Kasumi-1 (cell line): ENCODE measurements around the gene IGFBP1.
A peak's percentile ranks its signal among the peaks of the same experiment; 100 is the strongest.

ENCODE experiments used
- DNase-seq, 2 experiments: peaks; one replicate each; lab custom pipeline; 2025; lab: John Stamatoyannopoulos, UW

Gene IGFBP1

DNA sequence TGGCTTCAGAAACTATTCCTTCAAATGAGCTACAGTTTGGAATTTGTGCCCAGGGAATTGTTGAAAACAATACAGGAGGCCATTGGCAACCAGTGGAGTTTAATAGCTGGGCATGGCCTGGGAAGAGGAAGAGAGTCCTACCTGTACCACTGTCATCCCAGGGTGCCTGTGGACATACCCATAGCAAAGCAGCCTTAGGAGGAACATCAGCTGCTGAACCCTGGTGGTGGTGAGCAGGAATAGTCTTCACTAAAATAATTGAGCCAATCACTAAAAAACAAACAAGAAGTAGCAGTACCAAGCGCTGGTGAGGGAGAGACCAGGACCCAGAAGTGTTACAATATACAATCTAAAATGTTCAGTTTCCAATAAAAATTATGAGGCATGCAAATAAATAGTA is 14.5 kb downstream of the IGFBP1 start:
- no peak for DNase-seq

DNA sequence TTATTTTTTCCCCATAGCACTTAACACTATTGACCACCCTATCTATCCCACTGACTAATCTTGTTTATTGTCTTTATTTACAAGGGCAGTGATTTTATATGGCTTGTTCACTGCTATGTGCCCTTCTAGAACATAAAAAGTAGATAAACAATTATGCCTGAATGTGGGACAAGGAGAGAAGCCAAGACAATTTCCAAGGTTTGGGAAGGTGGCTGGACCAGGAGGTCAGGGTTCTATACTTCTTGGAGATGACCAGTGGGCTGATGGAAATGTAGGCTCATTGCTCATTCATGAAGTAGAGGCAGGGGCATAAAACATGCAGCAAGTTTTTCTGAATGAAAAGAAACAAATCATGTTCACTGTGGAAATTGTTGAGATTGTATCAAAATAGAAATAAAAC is 21.3 kb downstream of the IGFBP1 start:
- no peak for DNase-seq

DNA sequence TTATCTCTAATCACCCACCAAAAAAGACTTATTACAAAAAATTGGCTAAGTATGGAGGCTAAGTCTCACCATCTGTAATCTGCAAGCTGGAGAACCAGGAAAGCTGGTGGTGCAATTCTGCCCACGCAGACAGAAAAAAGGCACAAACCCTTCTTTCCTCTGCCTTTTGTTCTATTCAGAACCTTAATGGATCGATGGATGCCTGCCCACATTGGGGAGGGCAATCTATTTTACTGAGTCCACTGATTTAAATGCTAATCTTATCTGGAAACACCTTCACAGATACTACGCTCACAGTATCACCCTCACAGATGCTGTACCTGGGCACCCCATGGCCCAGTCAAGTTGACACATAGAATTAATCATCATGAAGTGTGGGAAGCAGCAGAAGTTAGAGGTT is 22.6 kb downstream of the IGFBP1 start:
- no peak for DNase-seq

DNA sequence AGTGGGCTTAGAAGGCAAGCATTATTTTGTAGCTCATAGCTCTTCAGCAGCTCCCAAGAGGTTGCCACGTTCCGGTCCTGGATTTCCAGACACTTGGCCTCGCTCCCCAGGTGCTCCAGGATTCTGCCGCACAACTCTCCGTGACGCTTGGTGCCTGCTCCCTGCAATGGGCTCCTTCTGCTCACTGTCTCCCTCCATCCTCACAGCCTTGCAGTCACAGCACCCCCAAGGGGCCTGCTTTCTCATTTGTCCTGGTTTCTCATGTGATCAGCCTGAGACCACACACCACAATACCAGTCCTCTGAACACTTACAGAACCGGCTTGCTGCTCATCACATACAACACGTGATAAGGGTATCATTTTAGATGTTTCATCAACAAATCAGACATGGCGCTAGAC is 23.0 kb downstream of the IGFBP1 start:
- DNase-seq = no peak

DNA sequence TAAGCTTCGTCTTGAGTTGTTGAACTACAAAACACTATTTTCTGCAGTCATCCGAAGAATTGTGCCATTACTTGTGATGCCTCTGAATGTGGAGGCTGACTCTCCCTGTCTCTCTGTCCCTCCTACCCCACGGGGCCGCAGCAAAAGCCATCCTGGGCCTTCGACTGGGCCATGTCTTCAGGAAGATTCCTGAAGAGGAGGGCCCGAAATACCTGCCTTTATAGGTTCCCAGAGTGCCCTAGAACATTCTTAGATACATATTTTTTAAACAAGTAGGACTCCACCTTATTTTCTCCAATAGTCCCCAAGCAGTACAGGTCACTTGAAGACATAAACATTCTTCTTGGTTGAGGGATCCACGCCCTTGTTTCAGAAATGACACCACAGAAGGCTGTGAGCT is 24.7 kb downstream of the IGFBP1 start:
- no peak for DNase-seq

DNA sequence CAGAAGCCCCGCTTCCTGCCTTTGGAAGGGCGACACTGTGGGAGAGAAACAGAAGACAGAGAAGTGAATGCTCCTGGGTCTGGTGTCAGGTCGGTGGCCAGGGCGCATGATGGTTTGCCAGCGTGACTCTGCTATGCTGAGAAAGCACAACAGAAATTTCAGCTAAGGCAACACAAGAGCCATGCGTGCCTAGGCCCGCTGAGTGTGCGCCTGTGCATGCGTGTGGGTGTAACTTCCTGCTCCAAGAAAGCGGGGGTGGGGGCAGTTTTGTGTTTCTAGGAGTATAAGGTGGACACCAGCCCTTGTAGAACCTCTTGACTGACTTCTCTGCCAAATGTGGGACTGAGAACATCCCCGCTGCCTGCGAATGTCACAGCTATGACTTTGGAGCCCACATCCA is 26.6 kb downstream of the IGFBP1 start:
- no peak for DNase-seq

DNA sequence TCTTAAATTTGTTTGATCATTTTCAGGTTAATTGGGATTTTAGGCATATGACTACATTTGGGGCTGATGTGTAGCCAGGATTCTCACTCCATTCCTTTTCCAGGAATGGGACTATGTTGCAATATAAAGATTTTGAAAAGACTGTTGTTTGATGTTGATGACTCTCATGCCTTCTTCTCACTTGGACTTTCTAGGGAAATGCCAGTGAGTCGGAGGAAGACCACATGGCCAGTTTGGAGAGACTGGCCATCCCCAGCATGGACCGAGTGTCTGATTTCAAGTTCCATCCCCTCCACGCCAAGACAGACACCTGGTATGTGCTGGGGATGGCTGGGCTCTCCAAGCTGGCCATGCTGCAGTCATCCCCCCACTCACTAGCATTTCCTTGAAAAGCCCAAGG is 27.3 kb downstream of the IGFBP1 start:
- DNase-seq = no peak

DNA sequence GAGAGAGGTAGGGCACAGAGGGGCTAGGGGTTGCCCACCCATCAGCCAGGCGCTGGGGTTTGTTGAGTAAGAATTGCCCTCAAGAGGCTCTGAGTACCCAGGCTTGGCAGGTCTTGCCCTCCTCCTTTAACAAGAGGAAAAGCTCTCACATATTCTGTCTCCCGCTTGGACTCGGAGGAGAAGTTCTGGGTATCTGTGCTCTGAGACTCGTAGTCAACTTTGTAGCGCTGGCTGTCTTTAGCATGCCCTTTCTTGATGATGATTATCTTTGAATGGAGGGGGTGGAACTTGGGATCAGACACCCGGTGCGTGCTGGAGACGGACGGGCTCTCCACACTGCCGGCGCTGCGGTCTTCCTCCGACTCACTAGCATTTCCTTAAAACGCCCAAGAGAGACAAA is 28.8 kb downstream of the IGFBP1 start:
- no peak for DNase-seq

DNA sequence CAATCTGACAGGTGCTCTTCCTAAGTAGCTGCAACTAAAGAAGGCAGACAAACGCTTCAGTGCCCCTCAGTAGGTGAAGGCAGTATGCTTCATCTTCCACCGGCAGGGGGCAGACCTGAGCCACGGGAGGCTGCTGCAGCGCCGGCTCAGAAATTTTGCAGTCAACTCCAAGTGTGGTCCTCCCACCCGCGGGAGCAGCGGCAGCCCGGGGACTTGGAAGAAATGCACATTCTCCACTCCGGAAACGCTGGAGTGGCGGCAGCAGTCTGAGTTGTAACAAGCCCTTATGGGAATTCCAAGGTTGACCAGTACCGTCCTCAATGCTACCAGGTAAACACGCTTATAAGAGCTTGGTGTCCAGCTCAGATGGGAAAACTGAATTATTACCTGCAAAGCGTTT is 29.4 kb downstream of the IGFBP1 start:
- DNase-seq = peak; percentile 81 to 83

DNA sequence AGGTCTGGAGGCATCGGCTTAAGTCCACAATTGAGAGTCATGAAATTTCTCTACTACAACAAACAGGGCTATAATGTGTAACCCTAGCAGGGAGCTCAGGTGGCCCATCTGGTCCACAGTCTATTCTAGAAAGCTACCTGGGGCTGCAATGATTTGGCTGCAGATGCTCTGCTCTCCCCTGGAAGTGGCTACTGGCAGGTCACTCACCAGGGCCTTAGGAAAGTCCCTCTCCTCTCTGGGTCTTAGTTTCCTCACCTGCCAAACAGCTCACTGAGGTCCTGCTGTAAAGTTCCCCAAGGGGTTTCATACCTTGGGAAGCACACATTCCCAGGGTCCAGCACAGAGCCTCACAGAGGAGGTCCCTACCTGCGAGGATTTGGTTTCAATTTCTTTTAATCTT is 30.3 kb downstream of the IGFBP1 start:
- DNase-seq = no peak

DNA sequence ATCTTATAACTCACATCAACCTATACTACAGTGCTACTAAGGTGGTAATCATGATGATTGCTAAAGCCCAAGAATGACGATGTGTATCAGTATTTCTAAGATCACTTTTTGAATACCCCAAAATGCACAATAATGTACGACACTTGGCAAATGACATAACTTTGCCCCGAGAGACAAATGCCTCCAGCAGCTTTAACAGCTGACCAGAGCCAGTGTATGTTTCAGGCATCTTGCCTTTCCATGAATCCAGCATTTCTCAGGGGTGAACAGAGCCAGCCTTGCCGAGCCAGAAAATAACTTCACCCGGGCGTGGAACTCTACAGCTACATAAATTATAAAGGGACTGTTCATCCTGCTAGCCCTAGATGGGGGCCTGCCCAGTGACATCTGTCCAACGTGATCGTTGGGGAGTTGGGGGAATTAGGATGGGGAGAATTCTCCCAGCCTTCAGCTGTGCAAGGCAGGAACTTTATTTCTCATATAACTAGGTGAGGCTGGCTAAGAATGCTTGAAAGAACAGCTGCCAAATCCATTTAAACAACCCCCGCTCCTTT is 31.0 kb downstream of the IGFBP1 start:
- no peak for DNase-seq

DNA sequence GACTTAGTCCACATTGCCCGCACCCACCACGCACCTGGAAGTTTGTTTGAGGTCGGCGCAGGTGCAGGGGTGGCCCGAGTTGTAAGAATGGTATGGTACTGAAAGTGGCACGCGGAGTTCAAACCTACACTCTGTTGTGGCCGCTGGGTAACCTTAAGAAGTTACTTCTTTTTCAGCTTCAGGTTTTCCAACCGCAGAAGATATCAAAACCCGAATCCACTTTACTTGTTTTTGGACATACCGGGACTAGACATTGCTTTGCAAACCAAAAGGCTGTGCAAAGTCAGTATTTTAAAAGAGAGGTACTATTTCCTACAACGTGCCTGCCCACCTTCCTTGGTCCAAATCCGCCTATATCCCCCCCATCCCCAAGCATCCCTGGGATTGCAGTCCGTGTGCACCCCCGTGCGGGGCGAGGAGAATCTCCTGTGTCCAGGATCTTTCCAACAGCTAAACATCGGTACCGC is 31.7 kb downstream of the IGFBP1 start:
- no peak for DNase-seq

DNA sequence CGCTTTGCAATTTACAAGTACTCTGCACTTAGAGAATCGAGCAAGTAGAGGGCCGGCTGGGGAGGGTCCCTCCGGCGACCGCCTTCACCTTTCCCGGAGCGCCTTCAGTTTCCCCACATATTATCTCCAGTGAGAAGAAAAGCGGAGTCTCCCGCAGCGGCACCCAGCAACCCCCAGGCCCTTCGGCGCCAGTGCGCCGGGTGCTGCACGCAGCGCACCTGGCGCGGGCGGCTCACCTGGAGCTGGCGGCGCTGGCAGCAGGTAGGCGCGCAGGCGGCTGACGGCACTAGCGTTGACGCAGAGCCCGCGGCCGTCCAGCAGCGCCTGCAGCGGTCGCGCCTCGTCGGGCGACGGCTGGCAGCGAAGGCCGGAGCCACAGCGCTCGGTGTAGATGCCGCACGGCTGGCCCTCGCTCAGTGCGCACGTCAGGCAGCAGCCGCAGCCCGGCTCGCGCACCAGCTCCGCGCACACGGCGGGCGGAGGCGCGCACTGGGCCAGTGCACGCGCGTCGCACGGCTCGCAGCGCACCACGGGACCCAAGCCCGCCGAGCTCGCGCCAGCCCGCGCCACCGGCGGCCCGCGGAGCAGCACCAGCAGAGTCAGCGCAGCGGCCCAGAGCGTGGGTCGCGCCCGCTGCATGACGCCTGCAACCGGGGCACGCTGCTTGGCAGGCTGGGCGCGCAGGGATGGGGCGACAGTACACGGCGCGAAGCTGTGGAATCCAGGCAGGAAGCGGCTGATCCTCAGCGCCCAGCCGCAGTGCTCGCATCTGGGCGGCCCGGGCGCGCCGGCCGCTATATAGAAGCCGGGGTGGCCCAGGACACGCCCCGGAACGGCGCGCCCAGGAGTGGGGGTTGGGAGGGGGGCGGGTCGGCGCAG is 32.5 kb downstream of the IGFBP1 start, which contains the start of gene IGFBP3:
TSS of gene IGFBP3 (minus strand) at position 771 of the 879 bp plus-strand sequence. CDS start at position 639, 132 bp downstream.
- DNase-seq = no peak

DNA sequence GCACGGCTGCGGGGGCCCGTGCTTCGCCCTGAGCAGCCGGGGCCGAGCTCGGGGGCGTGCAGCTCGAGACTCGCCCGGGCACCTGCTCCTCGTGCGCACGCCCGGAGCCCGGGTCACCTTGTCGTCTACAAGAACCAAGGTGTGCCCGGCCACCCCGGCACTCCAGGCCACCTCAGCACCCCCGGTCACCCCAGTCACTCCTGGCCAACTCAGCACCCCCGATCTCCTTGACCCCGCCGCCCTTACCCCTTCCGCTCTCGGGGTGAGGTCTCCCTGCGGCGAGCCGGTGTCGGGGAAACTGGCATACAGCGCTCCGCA is 33.1 kb downstream of the IGFBP1 start:
- no peak for DNase-seq

DNA sequence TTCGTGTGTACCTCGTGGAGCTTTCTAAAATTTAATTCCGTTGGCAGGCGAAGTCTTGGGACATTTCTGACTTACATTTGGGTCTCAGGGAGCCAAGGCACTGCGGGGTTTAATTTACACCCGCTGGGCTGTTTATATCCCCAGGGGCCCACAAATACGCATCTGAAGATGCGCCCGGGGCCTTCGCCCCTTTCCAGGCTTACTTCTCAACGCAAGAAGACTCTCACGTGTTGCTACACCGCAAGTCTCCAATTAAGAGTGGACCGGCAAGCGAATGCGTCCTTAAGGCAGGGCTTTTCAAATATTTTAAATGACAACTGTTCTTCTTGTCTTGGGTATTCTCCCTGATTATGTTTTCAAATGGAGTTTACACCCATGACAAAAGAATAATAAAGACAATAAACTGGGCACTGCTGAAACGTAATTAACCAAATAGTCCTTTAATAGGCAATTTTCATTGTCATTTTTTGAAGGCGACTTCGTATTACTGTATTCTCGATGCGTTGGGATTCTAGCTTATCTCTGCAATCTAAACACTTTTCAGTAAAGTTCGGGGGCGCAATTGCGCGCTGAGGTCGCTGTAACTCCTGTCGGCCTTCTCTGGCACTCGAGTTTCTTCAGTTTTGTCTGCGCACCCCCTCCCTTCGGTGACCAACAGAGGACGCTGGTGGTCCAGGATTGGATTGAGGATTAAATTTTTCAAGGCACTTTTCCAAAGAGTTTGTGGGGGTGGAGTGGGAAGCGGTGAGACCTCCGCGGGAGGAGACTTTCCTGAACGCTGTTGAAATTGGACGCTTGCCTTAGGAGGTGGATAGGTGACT is 33.6 kb downstream of the IGFBP1 start:
- DNase-seq = no peak

DNA sequence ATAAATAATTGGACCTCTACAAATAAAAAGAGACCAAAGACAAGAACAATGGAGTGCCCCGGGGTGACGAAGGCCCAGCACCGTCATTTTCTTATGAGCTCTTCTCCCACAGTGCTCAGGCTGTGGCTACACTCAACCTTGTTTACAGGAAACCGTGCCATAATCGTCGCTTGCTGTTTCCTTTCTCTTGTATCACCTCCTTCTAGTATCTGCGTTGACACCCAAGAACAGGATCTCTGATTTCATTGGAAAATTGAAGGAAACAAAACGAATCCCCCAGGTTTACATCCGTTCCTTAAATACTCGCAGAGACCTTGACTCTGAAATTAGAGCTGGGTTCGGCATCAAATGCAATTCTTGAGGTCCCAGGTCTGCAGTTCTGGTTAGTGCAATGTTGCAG is 34.5 kb downstream of the IGFBP1 start:
- no peak for DNase-seq

DNA sequence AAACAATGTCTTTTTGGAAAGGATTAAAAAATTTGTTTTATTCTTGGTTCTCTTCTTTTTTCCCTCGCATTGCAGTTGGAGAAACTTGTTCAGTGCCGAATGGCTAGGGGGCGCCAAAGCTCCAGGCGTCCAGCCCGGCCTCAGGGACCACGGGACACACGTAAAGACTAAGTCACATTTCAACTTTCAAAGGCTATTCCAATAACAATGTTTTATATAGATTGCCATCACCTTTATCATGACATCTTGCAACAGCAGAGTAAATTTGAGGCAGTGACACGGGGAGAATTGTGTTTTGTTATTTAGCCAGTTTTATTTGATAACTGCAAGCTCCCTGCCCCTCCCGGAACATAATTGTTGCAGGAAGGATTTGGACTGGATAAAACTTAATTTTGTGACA is 35.0 kb downstream of the IGFBP1 start:
- DNase-seq = peak; percentile 77 to 83

DNA sequence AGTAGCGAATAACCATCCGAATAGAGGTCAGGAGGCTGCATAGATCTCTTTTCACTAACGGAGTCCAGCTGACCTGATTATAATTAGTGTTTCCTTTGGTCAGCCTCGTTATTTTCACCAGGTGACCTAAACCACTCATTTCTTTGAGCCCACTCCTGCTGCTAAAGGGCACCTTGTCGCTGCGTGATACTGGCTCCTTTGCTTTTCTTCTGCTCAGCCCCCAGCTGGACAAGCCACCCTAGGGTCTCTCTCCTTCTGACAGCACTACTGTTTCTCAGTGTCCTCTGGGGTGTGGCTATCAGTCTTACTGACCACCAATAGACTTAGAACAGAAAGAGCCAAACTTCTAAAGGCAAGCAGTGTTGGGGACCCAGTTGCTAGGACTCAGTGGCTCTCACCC is 35.5 kb downstream of the IGFBP1 start:
- DNase-seq = no peak

DNA sequence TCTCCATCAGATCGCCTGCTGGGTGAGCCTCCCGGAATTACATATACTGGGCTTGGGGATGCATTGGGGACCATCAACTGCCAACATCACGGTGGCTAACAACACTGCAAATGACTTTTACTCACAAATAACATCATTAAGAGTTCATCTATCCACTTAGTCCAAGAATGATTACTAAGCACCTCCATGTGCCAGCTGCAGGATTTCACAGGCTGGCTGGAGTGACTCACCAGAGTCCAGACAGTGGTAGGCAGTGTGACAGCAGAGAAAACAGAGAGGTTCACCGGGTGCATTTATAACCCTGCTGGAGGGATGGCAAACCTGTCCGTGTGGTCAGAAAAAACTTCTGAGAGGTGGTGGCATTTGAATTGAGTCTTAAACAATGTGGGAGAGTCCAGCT is 36.0 kb downstream of the IGFBP1 start:
- no peak for DNase-seq

DNA sequence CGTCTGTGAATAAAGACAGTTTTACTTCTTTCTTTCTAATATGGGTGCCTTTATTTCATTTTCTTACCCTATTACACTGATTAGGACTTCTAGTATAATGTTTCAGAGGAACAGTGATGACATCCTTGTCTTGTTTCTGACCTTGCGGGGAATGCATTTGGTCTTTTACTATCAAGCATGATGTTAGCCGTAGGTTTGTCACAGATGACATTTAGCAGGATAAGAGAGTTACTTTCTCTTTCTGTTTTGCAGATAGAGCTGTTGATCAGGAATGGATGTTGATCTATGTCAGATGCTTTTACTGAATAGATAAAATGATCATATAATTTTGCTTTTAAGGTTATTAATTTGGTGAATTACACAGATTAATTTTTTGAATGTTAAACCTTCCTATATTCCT is 39.4 kb downstream of the IGFBP1 start:
- DNase-seq = no peak

DNA sequence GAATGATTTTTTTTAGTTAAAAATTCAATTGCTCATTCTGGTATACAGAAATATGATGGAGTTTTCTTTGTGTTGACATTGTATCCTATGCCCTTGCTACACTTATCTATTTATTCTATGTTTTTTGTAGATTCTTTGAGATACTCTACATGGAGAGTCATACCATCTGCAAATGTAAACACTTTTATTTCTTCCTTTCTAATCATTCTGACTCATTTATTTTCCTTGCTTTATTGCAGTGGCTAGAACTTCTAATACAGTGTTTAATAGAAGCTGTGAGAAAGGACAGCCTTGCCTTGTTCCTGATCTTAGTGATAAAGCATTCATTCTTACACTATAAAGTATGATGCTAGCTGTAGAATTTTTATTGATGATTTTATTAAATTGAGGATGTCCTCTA is 42.7 kb downstream of the IGFBP1 start:
- no peak for DNase-seq

DNA sequence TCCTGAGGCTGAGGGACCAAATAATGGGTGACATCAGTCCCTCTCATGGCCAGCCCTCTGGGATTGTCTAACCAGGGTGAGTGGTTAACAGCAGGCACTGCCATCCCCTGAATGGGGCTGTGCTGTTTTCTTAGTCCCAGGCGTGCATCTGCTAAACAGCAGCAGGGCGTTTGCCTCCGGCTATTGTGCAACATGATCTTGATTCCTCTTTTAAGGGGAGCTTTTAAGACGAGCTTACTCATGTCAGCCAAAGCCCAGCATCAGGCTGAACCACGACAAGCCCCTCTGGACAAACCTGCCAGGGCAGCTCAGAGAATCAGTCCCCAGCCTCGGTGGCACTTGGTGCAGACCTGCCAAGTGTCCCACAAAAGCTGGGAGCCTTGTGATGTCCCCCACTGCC is 49.0 kb downstream of the IGFBP1 start:
- peak; percentile 32 to 47 for DNase-seq

DNA sequence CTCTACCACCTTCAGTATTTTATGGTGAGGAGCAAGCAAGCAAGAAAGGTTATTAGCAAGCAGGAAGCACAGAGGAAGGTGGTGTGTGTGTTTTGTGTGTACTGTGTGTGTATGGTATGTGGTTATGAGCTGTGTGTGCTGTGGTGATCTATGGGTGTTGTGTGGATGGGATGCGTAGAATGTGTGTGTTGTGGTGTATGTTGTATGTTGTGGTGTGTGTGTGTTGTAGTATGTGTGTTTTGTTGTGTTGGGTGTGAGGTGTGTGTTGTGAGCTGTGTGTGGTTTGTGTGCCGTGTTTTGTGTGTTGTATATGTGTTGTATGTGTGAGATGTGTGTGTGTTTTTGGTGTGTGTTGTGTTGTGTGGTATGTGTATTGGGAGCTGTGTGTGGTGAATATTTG is 49.6 kb downstream of the IGFBP1 start:
- no peak for DNase-seq
